T-helper 1 cell treated with Interleukin-12 subunit alpha and Interleukin-12 subunit beta and Interleukin-4 antibody, amounts not matched to agents 30 μg/mL and 1 μg/mL, for 36 hours (primary cell): ENCODE data around the gene ANKRD2.
"Not testable (repeated sequence)": the region's sequence is repeated elsewhere in the genome, so short reads cannot be mapped to it uniquely, and the experiment has no call there.

Source experiments
- H3K27ac Mint-ChIP-seq: one replicate; pipeline ENCODE4 v1.8.0; 2021; ENCODE audit warnings: mild to moderate bottlenecking, mixed read lengths
- H3K27me3 Mint-ChIP-seq: one replicate; pipeline ENCODE4 v1.8.0; 2021; ENCODE audit warnings: low read depth, mixed read lengths
- H3K36me3 Mint-ChIP-seq: one replicate; pipeline ENCODE4 v1.8.0; 2021; ENCODE audit warnings: low read depth, mixed read lengths
- H3K4me1 Mint-ChIP-seq: one replicate; pipeline ENCODE4 v1.8.0; 2021; ENCODE audit warnings: low read depth, mixed read lengths
- H3K4me3 Mint-ChIP-seq: one replicate; pipeline ENCODE4 v1.8.0; 2021; ENCODE audit warnings: mild to moderate bottlenecking, moderate library complexity, mixed read lengths
- H3K9me3 Mint-ChIP-seq: one replicate; pipeline ENCODE4 v1.8.0; 2021; ENCODE audit warnings: mixed read lengths

The ANKRD2 gene, protein sequence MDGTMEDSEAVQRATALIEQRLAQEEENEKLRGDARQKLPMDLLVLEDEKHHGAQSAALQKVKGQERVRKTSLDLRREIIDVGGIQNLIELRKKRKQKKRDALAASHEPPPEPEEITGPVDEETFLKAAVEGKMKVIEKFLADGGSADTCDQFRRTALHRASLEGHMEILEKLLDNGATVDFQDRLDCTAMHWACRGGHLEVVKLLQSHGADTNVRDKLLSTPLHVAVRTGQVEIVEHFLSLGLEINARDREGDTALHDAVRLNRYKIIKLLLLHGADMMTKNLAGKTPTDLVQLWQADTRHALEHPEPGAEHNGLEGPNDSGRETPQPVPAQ

DNA sequence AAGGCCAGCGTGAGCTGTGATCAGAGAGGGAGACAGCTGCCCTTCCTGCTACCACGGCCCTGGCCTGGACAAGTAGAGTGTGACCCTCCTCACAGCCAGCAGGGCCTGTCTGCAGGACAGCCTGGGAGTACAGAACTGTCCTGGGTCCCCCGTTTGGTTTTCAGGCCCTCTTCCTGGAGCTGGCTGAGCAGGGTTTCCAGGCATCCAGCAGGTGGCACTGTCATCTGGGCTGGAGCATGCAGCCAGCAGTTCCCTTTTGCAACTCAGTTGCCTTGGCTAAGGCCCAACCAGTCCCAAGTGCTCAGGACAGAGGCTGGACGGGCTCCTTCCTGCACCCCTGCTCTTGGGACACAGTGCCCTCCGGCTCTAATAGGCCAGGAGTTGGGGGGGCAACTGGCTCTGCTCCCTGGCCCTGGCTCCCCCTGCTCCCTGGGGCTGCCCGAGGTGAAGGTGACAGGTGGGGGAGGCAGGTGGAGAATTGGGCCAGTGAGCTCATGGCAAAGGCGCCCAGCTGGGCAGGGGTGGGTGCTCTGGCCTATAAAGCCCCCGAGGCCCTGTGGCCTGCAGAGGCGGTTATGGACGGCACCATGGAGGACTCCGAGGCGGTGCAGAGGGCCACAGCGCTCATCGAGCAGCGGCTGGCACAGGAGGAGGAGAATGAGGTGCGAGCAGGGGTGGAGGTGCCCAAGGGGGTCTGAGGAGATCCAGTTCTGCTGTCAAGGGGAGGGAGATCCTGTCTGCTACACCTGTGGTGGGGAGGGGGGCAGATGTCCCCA is at the start of gene ANKRD2:
Gene ANKRD2 (plus strand): TSS at position 566 of the 776 bp plus-strand sequence. CDS start 10 bp downstream, at position 576.
- Mint-ChIP-seq H3K9me3 (no peaks in the 10 kb centered on the region), H3K36me3 (no peaks in the 10 kb centered on the region), H3K27ac (no peak within 1 kb of the TSS)

DNA sequence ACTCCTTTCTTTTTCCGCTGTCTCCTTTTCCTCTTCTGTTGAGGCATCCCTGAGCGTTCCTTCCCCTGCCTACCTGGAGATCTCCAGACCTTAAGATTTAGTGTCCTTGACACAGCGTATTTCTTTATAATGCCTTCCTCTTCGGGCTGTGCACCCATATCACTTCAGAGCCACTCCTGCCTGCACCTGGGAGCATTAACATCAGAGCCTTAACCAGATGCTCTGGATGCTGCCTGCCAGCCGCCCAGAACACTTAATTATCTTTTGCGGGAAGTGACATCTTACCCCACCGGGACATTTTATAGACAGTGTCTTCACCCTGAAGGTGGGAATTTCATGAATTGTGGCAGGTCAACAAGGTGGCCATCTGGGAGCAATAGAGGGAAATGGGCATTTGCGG is 49.6 kb upstream of the ANKRD2 start:
- H3K27ac Mint-ChIP-seq: no peak overlapping the region
- H3K4me1 Mint-ChIP-seq: no peaks in the 10 kb centered on the region
- peaks cover 20% of the 10 kb centered on the region for H3K27me3 Mint-ChIP-seq
- H3K36me3 Mint-ChIP-seq: no peaks in the 10 kb centered on the region
- H3K4me3 Mint-ChIP-seq: no peak overlapping the region
- no peaks in the 10 kb centered on the region for H3K9me3 Mint-ChIP-seq

More for the DNA sequence above, at the start of gene ANKRD2:
- Mint-ChIP-seq H3K4me1 (no peaks in the 10 kb centered on the region), H3K27me3 (no peaks in the 10 kb centered on the region), H3K4me3 (no peak within 1 kb of the TSS)

DNA sequence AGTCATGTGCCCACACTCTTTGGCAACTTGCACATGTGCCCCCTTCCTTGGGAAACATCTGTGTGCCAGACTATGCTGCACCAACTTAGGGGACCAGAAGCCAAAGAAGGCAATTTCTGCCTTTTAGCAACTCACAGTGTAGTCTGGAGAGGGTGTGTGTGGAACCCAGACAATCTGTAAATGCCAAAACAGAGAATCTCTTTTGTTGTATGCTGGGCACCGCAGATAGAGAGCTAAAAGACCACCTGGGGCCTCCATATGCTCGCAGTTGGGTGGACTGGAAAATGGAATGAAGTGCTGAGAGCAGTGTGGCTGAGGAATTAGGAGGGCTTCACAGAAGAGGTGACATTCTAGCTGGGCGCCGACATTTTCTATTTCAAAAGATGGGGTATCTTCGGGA is 47.5 kb upstream of the ANKRD2 start:
- no peak overlapping the region for H3K27ac Mint-ChIP-seq
- H3K27me3 Mint-ChIP-seq: peaks cover 11% of the 10 kb centered on the region
- no peaks in the 10 kb centered on the region for H3K36me3 Mint-ChIP-seq
- H3K4me3 Mint-ChIP-seq: no peak overlapping the region
- no peaks in the 10 kb centered on the region for H3K9me3 Mint-ChIP-seq
- no peaks in the 10 kb centered on the region for H3K4me1 Mint-ChIP-seq

DNA sequence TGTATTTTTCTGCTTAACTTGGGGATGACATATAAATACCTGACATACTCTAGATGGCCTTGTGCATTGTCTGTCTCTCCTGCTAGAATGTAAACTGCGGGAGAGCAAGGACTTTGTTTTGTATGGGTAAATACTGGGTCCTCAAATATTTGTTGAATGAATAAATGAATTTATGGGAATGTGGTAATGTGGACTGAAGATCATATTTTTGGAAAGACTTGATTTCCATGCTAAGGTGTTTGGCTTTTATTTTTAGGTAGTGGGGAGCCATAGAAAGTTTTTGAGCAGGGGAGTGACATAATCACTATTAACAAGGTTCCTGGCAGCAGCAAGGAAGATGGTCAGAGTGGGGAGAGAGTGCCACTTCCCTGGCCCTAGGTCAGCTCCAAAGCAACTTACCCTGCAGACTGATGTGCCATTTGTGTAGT is 46.9 kb upstream of the ANKRD2 start:
- H3K36me3 Mint-ChIP-seq: no peaks in the 10 kb centered on the region
- H3K4me1 Mint-ChIP-seq: no peaks in the 10 kb centered on the region
- H3K27ac Mint-ChIP-seq: no peak overlapping the region
- no peaks in the 10 kb centered on the region for H3K9me3 Mint-ChIP-seq
- H3K4me3 Mint-ChIP-seq: no peak overlapping the region
- peaks cover 11% of the 10 kb centered on the region for H3K27me3 Mint-ChIP-seq

DNA sequence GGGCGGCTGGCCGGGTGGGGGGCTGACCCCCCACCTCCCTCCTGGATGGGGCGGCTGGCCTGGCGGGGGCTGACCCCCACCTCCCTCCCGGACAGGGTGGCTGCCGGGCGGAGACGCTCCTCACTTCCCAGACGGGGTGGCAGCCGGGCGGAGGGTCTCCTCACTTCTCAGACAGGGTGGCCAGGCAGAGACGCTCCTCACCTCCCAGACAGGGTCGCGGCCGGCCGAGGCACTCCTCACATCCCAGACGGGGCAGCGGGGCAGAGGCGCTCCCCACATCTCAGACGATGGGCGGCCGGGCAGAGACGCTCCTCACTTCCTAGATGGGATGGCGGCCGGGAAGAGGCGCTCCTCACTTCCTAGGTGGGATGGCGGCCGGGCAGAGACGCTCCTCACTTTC is 43.7 kb upstream of the ANKRD2 start:
- not testable (repeated sequence) for H3K36me3 Mint-ChIP-seq, H3K4me1 Mint-ChIP-seq, H3K27me3 Mint-ChIP-seq, H3K4me3 Mint-ChIP-seq, H3K27ac Mint-ChIP-seq, H3K9me3 Mint-ChIP-seq

DNA sequence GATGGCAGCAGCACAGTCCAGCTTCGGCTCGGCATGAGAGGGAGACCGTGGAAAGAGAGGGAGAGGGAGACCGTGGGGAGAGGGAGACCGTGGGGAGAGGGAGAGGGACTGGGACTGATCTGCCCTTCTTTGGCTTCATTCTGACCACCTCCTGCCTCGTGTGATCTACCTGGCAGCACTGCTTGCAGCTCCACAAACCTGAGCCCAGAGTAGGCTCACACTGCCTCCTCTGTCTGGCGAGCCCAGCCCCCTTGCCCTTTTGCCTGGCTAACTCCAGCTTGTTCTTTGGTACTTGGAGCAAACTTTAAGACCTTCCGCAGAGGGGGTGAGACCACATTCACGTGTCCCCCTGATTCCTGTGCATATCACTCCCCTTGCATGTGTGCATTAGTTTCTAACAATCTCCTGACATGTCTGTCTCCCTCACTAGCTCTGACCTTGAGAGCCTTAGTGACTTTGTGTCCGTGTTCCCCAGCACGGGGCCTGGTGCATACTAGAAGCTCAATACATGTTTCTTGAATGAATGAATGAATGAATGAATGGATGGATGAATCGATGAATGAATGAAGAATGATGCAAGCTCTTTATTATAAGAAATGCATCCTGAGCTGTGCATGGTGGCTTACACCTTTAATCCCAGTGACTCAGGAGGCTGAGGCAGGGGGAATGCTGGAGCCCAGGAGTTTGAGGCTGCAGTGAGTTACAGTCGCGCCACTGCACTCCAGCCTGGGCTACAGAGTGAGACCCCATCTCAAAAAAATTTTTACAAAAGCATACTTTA is 42.7 kb upstream of the ANKRD2 start:
- no peak overlapping the region for H3K4me3 Mint-ChIP-seq
- H3K27me3 Mint-ChIP-seq: peaks cover 7% of the 10 kb centered on the region
- no peaks in the 10 kb centered on the region for H3K4me1 Mint-ChIP-seq

DNA sequence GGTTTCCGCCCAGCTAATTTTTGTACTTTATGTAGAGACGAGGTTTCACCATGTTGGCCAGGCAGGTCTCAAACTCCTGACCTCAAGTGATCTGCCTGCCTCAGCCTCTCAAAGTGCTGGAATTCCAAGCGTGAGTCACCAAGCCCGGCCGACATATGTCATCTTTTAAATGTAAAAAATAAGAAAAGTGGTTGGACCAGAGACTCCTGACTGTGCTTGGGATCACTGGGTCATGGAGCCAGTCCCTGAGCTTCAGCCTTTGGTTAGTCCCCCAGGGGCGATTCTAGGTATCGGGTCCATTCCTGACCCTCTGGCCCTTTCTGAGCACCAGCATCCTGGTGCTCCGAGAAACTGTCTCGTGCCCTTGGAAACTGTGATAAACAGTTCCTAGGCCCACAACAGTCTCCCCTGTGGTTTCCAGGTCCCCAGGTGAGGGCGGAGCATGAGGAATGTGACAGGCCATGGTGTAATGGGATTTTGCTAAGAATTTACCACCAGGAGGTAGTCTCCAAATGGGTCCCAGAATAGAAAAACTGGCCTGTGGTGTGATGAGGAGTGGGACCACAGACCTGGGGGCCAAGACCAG is 41.1 kb upstream of the ANKRD2 start:
- no peaks in the 10 kb centered on the region for H3K36me3 Mint-ChIP-seq
- no peaks in the 10 kb centered on the region for H3K9me3 Mint-ChIP-seq
- no peak overlapping the region for H3K4me3 Mint-ChIP-seq
- no peak overlapping the region for H3K27ac Mint-ChIP-seq
- no peaks in the 10 kb centered on the region for H3K4me1 Mint-ChIP-seq
- no peaks in the 10 kb centered on the region for H3K27me3 Mint-ChIP-seq

More for the DNA sequence above, 42.7 kb upstream of the ANKRD2 start:
- Mint-ChIP-seq H3K27ac (no peak overlapping the region), H3K36me3 (no peaks in the 10 kb centered on the region), H3K9me3 (no peaks in the 10 kb centered on the region)

DNA sequence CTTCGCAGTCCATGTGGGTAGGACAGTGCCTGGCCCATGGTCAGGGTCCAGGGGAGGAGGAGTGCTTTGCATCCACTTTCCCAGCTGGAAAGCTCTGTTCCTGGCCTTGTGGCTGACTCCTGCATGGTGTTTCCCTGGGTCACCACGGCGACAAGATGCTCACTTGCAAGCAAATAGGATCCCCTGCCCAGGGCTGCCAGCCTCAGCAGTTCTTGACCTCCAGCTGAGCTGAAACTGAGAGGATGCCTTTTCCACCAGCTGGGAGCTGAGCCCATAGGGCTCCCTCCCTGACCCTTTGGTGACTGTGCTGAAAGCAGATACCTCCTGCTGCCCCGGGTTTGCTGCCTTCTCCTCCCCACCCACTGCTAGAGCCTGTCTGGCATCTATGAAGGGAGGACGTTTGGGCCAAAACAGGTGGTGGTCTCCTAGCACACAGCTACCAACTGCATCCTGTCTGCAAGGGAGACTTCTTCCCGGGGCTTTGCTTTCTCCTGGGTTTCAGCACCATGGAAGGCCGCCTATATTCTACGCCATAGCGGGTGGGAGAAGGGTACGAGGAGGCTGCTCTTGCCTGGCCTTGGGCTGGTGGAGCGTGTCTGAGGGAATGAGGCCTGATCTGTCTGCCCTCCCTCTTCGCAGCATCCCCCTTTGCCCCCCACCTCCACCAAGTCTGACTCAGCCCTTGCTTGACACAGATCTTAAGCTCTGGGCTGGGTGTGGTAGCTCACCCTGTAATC is 39.5 kb upstream of the ANKRD2 start:
- Mint-ChIP-seq H3K27ac (no peak overlapping the region), H3K4me1 (no peaks in the 10 kb centered on the region), H3K27me3 (no peaks in the 10 kb centered on the region), H3K9me3 (no peaks in the 10 kb centered on the region), H3K4me3 (no peak overlapping the region), H3K36me3 (no peaks in the 10 kb centered on the region)

DNA sequence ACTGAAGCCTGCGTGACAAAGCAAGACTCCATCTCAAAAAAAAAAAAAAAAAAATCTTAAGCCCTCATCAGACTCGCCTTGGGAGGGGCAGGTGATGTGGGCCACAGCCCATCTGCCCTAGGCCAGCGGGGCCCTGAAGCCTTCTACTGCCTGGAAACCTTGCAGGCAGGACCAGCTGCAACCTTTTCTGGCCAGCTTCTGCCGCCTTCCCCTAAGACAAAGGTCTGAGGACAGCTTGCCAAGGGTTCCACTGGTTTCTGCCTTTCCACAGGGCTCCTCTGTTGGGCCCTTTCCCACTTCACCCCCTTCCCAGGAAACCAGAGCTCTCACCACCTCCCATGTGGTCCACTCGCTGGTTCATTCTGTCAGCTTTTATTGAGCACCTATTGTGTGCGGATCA is 38.7 kb upstream of the ANKRD2 start:
- Mint-ChIP-seq H3K9me3 (no peaks in the 10 kb centered on the region), H3K4me3 (no peak overlapping the region), H3K4me1 (no peaks in the 10 kb centered on the region), H3K27me3 (no peaks in the 10 kb centered on the region), H3K27ac (no peak overlapping the region), H3K36me3 (no peaks in the 10 kb centered on the region)

DNA sequence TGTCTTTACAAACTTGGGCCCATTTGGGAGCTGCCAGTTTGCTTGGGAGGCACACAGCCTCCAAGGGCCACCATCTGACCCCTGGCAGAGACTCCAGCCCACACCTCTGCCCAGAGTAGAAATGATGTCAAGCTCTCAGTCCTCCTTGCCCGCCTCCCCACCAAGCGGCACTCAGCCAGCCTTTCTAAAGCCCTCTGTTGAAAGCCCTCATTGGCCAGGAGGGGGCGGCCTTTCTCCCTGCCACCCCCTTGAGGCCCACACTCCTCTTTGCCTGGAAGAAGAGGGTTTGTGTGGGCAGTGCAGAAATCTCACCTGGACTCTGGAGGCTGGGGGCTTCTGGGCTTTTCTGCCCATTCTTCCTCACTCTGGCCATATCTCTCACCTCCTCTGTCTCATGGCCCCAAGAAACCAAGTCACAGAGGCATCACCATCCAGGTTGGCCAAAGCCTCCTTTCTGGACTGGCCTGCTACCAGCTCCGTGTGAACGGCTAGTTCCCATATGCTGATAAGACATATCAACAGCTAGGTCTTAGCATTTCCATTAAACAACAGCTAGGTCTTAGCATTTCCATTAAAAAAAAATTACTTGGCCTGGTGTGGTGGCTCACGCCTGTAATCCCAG is 37.7 kb upstream of the ANKRD2 start:
- Mint-ChIP-seq H3K4me1 (no peaks in the 10 kb centered on the region), H3K9me3 (no peaks in the 10 kb centered on the region), H3K36me3 (no peaks in the 10 kb centered on the region), H3K4me3 (no peak overlapping the region), H3K27me3 (no peaks in the 10 kb centered on the region), H3K27ac (no peak overlapping the region)

DNA sequence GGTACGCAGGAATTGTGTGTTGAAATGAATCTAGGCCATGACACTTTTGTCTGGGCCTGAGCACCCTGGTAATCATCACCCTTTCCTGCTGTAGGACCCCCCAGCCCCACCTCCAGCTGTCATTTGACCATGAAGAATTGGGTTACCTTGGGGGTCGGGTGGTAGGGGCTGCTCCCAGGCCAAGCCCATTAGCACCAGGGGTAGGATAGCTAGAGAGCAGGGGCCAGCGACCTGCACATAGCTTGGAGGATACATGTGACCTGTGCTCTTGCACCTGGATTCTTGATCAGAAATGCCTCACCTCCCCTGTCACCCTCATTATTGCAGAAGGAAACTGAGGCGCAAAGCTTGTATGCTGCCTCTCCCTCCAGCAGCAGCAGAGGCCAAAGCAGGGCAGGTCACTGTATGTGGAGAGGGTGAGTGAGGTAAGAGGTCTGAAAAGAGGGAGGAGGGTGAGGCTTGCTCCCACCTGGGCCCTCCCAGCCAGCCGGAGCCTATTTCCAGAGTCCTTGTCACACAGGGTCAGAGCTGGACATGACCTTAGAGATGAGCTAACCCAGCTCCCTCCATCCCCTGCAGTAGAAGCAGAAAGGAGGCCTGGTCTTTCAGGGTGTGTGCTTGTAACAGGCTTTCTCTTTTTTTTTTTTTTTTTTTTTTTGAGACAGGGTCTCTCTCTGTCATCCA is 35.3 kb upstream of the ANKRD2 start:
- Mint-ChIP-seq H3K9me3 (no peaks in the 10 kb centered on the region), H3K4me3 (no peak overlapping the region), H3K27me3 (no peaks in the 10 kb centered on the region), H3K4me1 (peaks cover 4% of the 10 kb centered on the region), H3K27ac (no peak overlapping the region), H3K36me3 (no peaks in the 10 kb centered on the region)

DNA sequence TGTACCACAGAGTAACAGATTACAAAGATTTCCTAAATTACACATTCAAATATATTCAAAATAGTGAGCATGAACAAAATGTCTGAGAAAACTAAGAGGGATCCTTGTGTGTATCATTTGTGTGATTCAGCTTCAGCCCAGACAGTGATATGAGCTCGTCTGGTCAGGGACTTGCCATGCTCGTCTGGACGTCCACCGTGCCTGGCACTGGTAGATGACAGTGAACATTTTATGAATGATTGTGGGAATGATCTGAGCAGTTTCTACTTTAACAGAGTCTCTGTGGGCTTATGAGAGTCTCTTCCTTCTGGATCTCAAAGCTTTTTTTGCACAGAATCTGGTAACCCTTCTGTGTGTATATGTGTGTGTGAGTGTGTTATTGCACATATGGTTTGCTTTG is 34.2 kb upstream of the ANKRD2 start:
- Mint-ChIP-seq H3K4me3 (no peak overlapping the region), H3K27me3 (no peaks in the 10 kb centered on the region), H3K27ac (no peak overlapping the region), H3K9me3 (no peaks in the 10 kb centered on the region), H3K36me3 (no peaks in the 10 kb centered on the region), H3K4me1 (peaks cover 10% of the 10 kb centered on the region)

DNA sequence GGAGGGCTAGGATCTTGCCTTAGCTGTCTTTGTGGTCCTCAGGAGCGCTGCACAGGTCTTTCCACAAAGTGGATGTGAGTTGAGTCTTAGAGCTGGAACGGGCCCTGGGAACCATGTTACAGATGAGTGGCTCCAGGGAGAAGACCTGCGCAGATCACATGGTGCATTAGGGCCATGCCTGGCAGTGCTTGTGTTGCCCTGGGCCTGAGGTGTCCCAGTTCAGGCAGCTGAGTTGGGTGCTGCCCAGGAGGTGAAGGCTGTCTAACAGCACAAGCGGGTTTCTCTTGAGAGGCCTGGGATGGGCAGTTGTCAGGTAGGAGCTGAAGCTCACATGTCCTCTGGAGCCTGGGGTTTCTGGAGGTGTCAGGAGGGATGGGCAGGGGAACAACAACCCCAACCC is 33.7 kb upstream of the ANKRD2 start:
- Mint-ChIP-seq H3K4me1 (peaks cover 13% of the 10 kb centered on the region), H3K27ac (no peak overlapping the region), H3K9me3 (no peaks in the 10 kb centered on the region), H3K27me3 (no peaks in the 10 kb centered on the region), H3K4me3 (no peak overlapping the region), H3K36me3 (no peaks in the 10 kb centered on the region)
